ENCODE measurements around the gene CBX8.

- TF ChIP-seq CTCF (IDR thresholded peaks at IDR 0.05) (no peak), POLR2AphosphoS5 (IDR thresholded peaks at IDR 0.05) (no peak)
Measured at GRCh38 chr17:79845601-79845949, 48.7 kb upstream of the CBX8 start.
